OCI-LY1 (cell line): Measurements from ENCODE around the gene RRAS.

ENCODE experiments used
- H2AFZ ChIP-seq: fragments of 200-600 bp; sonication (generic), shearing (Covaris generic); 2 replicates; pipeline ENCODE4 v1.6.0; 2014; ENCODE audit warnings: antibody characterized with exemption, mild to moderate bottlenecking, low read length
- H3F3A ChIP-seq: fragments of 200-600 bp; sonication (generic), shearing (Covaris generic); 2 replicates; pipeline ENCODE4 v1.6.0; 2014; ENCODE audit warnings: mild to moderate bottlenecking, antibody characterized with exemption, low read length, moderate library complexity; ENCODE audit not compliant: insufficient read depth
- H3K27ac ChIP-seq: fragments of 200-600 bp; sonication (generic); 2 replicates; pipeline ENCODE4 v1.5.1; 2014; ENCODE audit warnings: low read length, mixed run types, mild to moderate bottlenecking, low read depth; ENCODE audit not compliant: poor library complexity, severe bottlenecking
- H3K27me3 ChIP-seq: fragments of 200-600 bp; sonication (generic); 2 replicates; pipeline ENCODE4 v1.6.0; 2014; ENCODE audit warnings: antibody characterized with exemption, mild to moderate bottlenecking, low read length, moderate library complexity; ENCODE audit not compliant: insufficient read depth
- H3K36me3 ChIP-seq: fragments of 200-600 bp; sonication (generic); 2 replicates; pipeline ENCODE4 v1.6.1; 2014; ENCODE audit warnings: mild to moderate bottlenecking, antibody characterized with exemption, low read length, moderate library complexity, mixed read lengths; ENCODE audit not compliant: insufficient read depth
- H3K4me1 ChIP-seq: fragments of 200-600 bp; sonication (generic); 2 replicates; pipeline ENCODE4 v1.5.1; 2014; ENCODE audit warnings: mild to moderate bottlenecking, low read length, moderate library complexity; ENCODE audit not compliant: insufficient read depth, severe bottlenecking
- H3K4me2 ChIP-seq: fragments of 200-600 bp; sonication (generic), shearing (Covaris generic); 2 replicates; pipeline ENCODE4 v1.6.1; 2014; ENCODE audit warnings: low read length
- H3K4me3 ChIP-seq: fragments of 200-600 bp; sonication (generic); 2 replicates; pipeline ENCODE4 v1.5.1; 2014; ENCODE audit warnings: low read length, low read depth, mild to moderate bottlenecking, mixed read lengths; ENCODE audit not compliant: poor library complexity, severe bottlenecking
- H3K79me2 ChIP-seq: fragments of 200-600 bp; shearing (Covaris generic); 2 replicates; pipeline ENCODE4 v1.6.1; 2016; ENCODE audit warnings: mixed run types, low read length, mixed read lengths; ENCODE audit not compliant: insufficient read depth
- H3K9ac ChIP-seq: fragments of 200-600 bp; sonication (generic), shearing (Covaris generic); 2 replicates; pipeline ENCODE4 v1.6.1; 2014; ENCODE audit warnings: mild to moderate bottlenecking, low read length, mixed read lengths
- H3K9me2 ChIP-seq: fragments of 200-600 bp; sonication (generic), shearing (Covaris generic); 2 replicates; pipeline ENCODE4 v1.6.1; 2014; ENCODE audit warnings: low read depth, mild to moderate bottlenecking, low read length, mixed read lengths
- H3K9me3 ChIP-seq: fragments of 200-600 bp; shearing (Covaris generic); 2 replicates; pipeline ENCODE4 v1.6.1; 2014; ENCODE audit warnings: low read length, mixed read lengths
- H4K20me1 ChIP-seq: fragments of 200-600 bp; sonication (generic), shearing (Covaris generic); 2 replicates; pipeline ENCODE4 v1.6.0; 2016; ENCODE audit warnings: mild to moderate bottlenecking, low read length; ENCODE audit not compliant: insufficient read depth
- CTCF ChIP-seq: fragments of 200-600 bp; sonication (generic), shearing (Covaris generic); IDR thresholded peaks from 2 replicates; pipeline ENCODE4 v1.5.1; 2017; ENCODE audit warnings: mild to moderate bottlenecking, antibody characterized with exemption, low read length, moderate library complexity, mixed read lengths
- EZH2 ChIP-seq: fragments of 200-600 bp; sonication (generic), shearing (Covaris generic); IDR thresholded peaks from 2 replicates; pipeline ENCODE4 v1.8.0; 2017; ENCODE audit warnings: borderline replicate concordance, mixed run types, mild to moderate bottlenecking, antibody characterized with exemption, low read length, moderate library complexity, mixed read lengths

The RRAS gene

DNA sequence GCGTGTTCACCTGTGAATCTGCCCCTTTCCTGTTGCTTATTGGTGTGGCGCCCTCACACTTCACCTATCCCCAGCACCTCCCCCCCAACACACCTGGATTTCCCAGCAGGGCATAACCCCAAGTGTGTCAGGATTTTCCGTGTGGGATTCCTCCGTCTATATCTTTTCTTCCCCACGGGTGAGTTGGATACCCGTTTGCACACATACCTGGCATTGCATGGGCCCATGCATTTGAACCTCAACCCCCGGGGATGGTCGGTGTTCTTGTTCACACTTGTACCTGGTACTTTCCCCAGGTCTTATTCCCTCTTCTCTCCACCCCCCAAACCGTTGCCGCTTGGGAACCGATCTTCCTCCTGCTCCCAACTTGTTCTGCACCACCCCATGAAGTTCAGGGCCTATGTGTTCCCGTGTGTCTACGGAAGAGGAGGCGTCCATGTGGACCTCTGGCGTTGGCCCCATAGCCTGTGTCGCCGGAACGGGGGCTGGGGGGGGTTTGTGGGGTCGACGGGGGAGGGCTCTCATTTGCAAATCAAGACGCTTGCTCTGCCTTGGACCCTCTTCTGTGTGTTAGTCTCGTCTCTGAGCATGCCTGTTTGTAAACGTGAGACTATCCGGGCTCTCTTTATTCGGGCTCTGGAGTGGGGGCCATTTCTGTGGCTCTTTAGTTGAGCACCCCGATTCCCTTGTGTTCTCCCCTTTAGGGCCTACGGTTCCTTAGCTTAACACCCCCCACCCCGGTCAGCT, 47.3 kb downstream of the RRAS start:
- peak overlapping the region; percentile 88 for H3K27ac ChIP-seq
- no peaks in the 10 kb centered on the region for H3F3A ChIP-seq
- TF ChIP-seq EZH2: no peak
- 0 out of 2 replicates have a peak, but pooled peaks have one; percentile 2 for TF ChIP-seq CTCF
- H3K9me3 ChIP-seq: no peaks in the 10 kb centered on the region
- H2AFZ ChIP-seq: no peak overlapping the region
- H4K20me1 ChIP-seq: no peaks in the 10 kb centered on the region
- no peaks in the 10 kb centered on the region for H3K9me2 ChIP-seq
- H3K4me3 ChIP-seq: peak overlapping the region; percentile 96
- peaks cover 34% of the 10 kb centered on the region for H3K36me3 ChIP-seq
- peaks cover 6% of the 10 kb centered on the region for H3K4me1 ChIP-seq
- no peaks in the 10 kb centered on the region for H3K27me3 ChIP-seq
- H3K9ac ChIP-seq: peak overlapping the region; percentile 85
- peak overlapping the region; percentile 71 for H3K4me2 ChIP-seq
- H3K79me2 ChIP-seq: peaks cover 5% of the 10 kb centered on the region; the same call in 1 of the 2 replicates

GRCh38 chr19:49591731-49592485, 48.0 kb downstream of the RRAS start:
- no peaks in the 10 kb centered on the region for H3F3A ChIP-seq
- H3K79me2 ChIP-seq: peaks cover 5% of the 10 kb centered on the region; the same call in 1 of the 2 replicates
- no peaks in the 10 kb centered on the region for H3K9me2 ChIP-seq
- no peaks in the 10 kb centered on the region for H4K20me1 ChIP-seq
- H3K4me1 ChIP-seq: peaks cover 6% of the 10 kb centered on the region
- H3K9me3 ChIP-seq: no peaks in the 10 kb centered on the region
- peaks cover 26% of the 10 kb centered on the region for H3K36me3 ChIP-seq
- H3K4me2 ChIP-seq: peak overlapping the region; percentile 71
- peak overlapping the region; percentile 96 for H3K4me3 ChIP-seq
- no peak overlapping the region for H2AFZ ChIP-seq
- H3K27ac ChIP-seq: peak overlapping the region; percentile 88
- H3K27me3 ChIP-seq: no peaks in the 10 kb centered on the region
- peak overlapping the region; percentile 85 for H3K9ac ChIP-seq
- 0 out of 2 replicates have a peak, but pooled peaks have one; percentile 9 for TF ChIP-seq CTCF
- TF ChIP-seq EZH2: no peak

DNA sequence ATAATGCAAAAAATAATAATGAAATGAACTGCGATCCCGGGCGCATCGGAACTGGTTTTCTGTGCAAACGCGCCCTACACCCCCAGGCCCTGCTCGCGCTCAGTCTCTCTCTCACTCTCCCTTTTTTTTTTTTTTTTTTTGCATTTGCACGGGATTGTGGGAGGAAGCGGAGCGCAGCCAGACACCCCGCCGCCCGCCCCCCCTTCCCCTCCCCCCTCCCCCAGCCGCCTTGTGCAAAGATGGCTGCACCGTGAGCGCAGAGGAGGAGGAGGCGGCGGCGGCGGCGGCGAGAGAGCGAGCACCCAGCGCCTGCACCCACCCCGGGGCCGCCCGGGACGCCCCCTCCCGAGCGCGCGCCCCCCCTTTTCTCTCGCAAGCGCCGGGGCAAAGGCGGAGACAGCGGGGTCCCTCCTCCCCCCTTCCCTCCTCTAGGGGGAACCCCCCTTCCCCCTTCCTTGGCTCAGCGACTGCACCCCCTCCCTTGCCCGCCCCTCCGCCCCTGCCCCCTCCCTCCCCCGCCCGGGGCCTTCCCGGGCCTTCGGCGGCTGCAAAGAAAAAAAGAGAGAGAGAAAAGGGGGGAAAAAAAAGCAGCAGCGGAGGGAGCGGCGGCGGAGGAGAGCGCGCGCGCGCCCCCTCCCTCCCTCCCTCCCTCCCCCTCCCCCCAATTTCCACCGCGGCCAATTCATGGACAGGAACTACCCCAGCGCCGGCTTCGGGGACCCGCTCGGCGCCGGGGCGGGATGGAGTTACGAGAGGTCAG, 48.8 kb downstream of the RRAS start, which contains the start of gene PRR12:
Gene PRR12, plus strand, starts transcription at position 212 of the 760 bp plus-strand sequence. Its CDS starts 473 bp downstream, at position 685.
- Histone ChIP-seq H3K9me2 (no peaks in the 10 kb centered on the region), H2AFZ (no peak within 1 kb of the TSS), H3F3A (no peaks in the 10 kb centered on the region), H3K9ac (peak within 1 kb of the TSS; percentile 85), H3K79me2 (peaks cover 5% of the 10 kb centered on the region; the same call in 1 of the 2 replicates), H3K4me1 (peaks cover 6% of the 10 kb centered on the region), H3K27ac (peak within 1 kb of the TSS; percentile 88), H3K4me2 (peak within 1 kb of the TSS; percentile 71), H4K20me1 (no peaks in the 10 kb centered on the region), H3K36me3 (peaks cover 21% of the 10 kb centered on the region), H3K4me3 (peak within 1 kb of the TSS; percentile 96), H3K9me3 (no peaks in the 10 kb centered on the region), H3K27me3 (no peaks in the 10 kb centered on the region)
- no peak for TF ChIP-seq CTCF
- TF ChIP-seq EZH2: no peak
